HG03139 (cell line): ENCODE data around the gene SLC10A7.

Experiments
- ATAC-seq: cut with Tn5 transposase; IDR thresholded peaks from one replicate; pipeline ENCODE4 v1.9.1; 2021; ENCODE audit not compliant: unreplicated experiment

The SLC10A7 gene

GRCh38 chr4:146224326-146224966 is 297.3 kb downstream of the SLC10A7 start:
- no peak for ATAC-seq

- ATAC-seq: no peak
These were observed 299.4 kb downstream of the SLC10A7 start for GRCh38 chr4:146222313-146222712.

- ATAC-seq: no peak
These were observed 307.5 kb downstream of the SLC10A7 start, which contains the start of gene REELD1 for GRCh38 chr4:146214238-146214637. Gene REELD1, plus strand, starts transcription at chr4:146214538. Its CDS starts 2,415 bp downstream, at chr4:146216953.

GRCh38 chr4:146212781-146213180 is 309.0 kb downstream of the SLC10A7 start:
- no peak for ATAC-seq

- no peak for ATAC-seq
These were observed 310.3 kb downstream of the SLC10A7 start for GRCh38 chr4:146211440-146211839.

- no peak for ATAC-seq
These were observed 310.9 kb downstream of the SLC10A7 start for GRCh38 chr4:146210890-146211289.

- ATAC-seq: no peak
These were observed 314.3 kb downstream of the SLC10A7 start for GRCh38 chr4:146207410-146207809.
